ENCODE results near the gene DHFR.

GRCh38 chr5:80607343-80607742 is 47.4 kb downstream of the DHFR start:
- TF ChIP-seq CTCF (IDR thresholded peaks at IDR 0.05) (no peak), TAF1 (IDR thresholded peaks at IDR 0.05; ENCODE audit: borderline replicate concordance, low read depth, low read length) (no peak), MAX (IDR thresholded peaks at IDR 0.05; ENCODE audit: low read depth) (no peak), EP300 (IDR thresholded peaks at IDR 0.05; ENCODE audit: borderline replicate concordance in 1 of 2, low read depth in 1 of 2, low read length in 1 of 2) (no peak)
